Activated gamma-delta T cell treated with Interleukin-2 at 50 U/mL for 16 hours (primary cell): ENCODE measurements around the gene SAMD4A.

Experiments used
- DNase-seq: peaks from one replicate; pipeline ENCODE4 v3.0.0-alpha.2; 2020

SAMD4A gene

GRCh38 chr14:54687750-54688119 is 120.8 kb downstream of the SAMD4A start:
- DNase-seq, result no peak

GRCh38 chr14:54688229-54688628 is 121.3 kb downstream of the SAMD4A start:
- no peak for DNase-seq

GRCh38 chr14:54689928-54690327 is 123.0 kb downstream of the SAMD4A start:
- DNase-seq, result no peak

- DNase-seq, result no peak
Observed at GRCh38 chr14:54690887-54691286, 124.0 kb downstream of the SAMD4A start.

- DNase-seq, result peak; percentile 17
Observed at GRCh38 chr14:54691525-54692283, 124.8 kb downstream of the SAMD4A start.

GRCh38 chr14:54692284-54692772 is 125.4 kb downstream of the SAMD4A start:
- no peak for DNase-seq

GRCh38 chr14:54693761-54694160 is 126.8 kb downstream of the SAMD4A start:
- DNase-seq, result no peak

GRCh38 chr14:54695196-54695595 is 128.3 kb downstream of the SAMD4A start:
- no peak for DNase-seq

- no peak for DNase-seq
Observed at GRCh38 chr14:54697001-54697400, 130.1 kb downstream of the SAMD4A start.

- DNase-seq, result no peak
Observed at GRCh38 chr14:54697803-54698202, 130.9 kb downstream of the SAMD4A start.

GRCh38 chr14:54698501-54698900 is 131.6 kb downstream of the SAMD4A start:
- no peak for DNase-seq

- no peak for DNase-seq
Observed at GRCh38 chr14:54698966-54699530, 132.1 kb downstream of the SAMD4A start.

GRCh38 chr14:54699735-54700134 is 132.8 kb downstream of the SAMD4A start:
- no peak for DNase-seq

- DNase-seq, result no peak
Observed at GRCh38 chr14:54700717-54701116, 133.8 kb downstream of the SAMD4A start.

GRCh38 chr14:54702014-54702491 is 135.1 kb downstream of the SAMD4A start:
- DNase-seq, result no peak

- no peak for DNase-seq
Observed at GRCh38 chr14:54702492-54702891, 135.6 kb downstream of the SAMD4A start.

GRCh38 chr14:54703082-54703481 is 136.2 kb downstream of the SAMD4A start:
- no peak for DNase-seq

GRCh38 chr14:54703724-54704123 is 136.8 kb downstream of the SAMD4A start:
- DNase-seq, result no peak

- no peak for DNase-seq
Observed at GRCh38 chr14:54704768-54705167, 137.8 kb downstream of the SAMD4A start.

- no peak for DNase-seq
Observed at GRCh38 chr14:54706769-54707168, 139.8 kb downstream of the SAMD4A start.

- no peak for DNase-seq
Observed at GRCh38 chr14:54708161-54708560, 141.2 kb downstream of the SAMD4A start.

- DNase-seq, result no peak
Observed at GRCh38 chr14:54708982-54709381, 142.1 kb downstream of the SAMD4A start.

GRCh38 chr14:54709444-54709843 is 142.5 kb downstream of the SAMD4A start:
- DNase-seq, result no peak

GRCh38 chr14:54709867-54710266 is 142.9 kb downstream of the SAMD4A start:
- no peak for DNase-seq

GRCh38 chr14:54711312-54711711 is 144.4 kb downstream of the SAMD4A start:
- DNase-seq, result no peak
